Measurements from ENCODE around the gene PLAAT3.

DNA sequence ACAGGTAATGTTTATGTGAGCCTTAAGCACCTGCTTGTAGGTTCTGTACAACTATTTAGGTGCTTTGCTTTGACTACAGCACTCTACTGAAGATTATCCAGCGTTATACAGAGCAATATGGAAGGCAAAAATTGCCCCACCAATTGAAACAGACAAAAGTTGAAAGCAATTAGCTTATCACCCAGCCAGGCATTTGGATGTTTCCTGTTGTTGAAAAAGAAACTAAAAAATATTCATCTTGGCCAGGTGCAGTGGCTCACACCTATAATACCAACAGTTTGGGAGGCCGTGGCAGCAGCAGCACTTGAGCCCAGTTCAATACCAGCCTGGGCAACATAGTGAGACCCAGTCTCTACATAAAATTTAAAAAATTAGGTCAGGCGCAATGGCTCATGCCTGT lies 38.4 kb upstream of the PLAAT3 start:
- TF ChIP-seq, protein P1, sequence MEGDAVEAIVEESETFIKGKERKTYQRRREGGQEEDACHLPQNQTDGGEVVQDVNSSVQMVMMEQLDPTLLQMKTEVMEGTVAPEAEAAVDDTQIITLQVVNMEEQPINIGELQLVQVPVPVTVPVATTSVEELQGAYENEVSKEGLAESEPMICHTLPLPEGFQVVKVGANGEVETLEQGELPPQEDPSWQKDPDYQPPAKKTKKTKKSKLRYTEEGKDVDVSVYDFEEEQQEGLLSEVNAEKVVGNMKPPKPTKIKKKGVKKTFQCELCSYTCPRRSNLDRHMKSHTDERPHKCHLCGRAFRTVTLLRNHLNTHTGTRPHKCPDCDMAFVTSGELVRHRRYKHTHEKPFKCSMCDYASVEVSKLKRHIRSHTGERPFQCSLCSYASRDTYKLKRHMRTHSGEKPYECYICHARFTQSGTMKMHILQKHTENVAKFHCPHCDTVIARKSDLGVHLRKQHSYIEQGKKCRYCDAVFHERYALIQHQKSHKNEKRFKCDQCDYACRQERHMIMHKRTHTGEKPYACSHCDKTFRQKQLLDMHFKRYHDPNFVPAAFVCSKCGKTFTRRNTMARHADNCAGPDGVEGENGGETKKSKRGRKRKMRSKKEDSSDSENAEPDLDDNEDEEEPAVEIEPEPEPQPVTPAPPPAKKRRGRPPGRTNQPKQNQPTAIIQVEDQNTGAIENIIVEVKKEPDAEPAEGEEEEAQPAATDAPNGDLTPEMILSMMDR (IDR thresholded peaks at IDR 0.05; ENCODE audit: low read depth, low read length) = no peak
- TF ChIP-seq EZH2phosphoT487 (IDR thresholded peaks at IDR 0.05; ENCODE audit: low read depth) = no peak
